GM21723 (cell line): Measurements from ENCODE around the gene TRIP6.
A peak's percentile ranks its signal among the peaks of the same experiment; 100 is the strongest.

ENCODE experiments used
- ATAC-seq: cut with Tn5 transposase; IDR thresholded peaks from one replicate; pipeline ENCODE4 v1.9.1; 2021; ENCODE audit warnings: mild to moderate bottlenecking, moderate library complexity; ENCODE audit not compliant: unreplicated experiment

TRIP6 gene

GRCh38 chr7:100873599-100874299, 6.6 kb downstream of the TRIP6 start:
- no peak for ATAC-seq

- no peak for ATAC-seq
Observed at GRCh38 chr7:100874300-100874576, 7.1 kb downstream of the TRIP6 start.

DNA sequence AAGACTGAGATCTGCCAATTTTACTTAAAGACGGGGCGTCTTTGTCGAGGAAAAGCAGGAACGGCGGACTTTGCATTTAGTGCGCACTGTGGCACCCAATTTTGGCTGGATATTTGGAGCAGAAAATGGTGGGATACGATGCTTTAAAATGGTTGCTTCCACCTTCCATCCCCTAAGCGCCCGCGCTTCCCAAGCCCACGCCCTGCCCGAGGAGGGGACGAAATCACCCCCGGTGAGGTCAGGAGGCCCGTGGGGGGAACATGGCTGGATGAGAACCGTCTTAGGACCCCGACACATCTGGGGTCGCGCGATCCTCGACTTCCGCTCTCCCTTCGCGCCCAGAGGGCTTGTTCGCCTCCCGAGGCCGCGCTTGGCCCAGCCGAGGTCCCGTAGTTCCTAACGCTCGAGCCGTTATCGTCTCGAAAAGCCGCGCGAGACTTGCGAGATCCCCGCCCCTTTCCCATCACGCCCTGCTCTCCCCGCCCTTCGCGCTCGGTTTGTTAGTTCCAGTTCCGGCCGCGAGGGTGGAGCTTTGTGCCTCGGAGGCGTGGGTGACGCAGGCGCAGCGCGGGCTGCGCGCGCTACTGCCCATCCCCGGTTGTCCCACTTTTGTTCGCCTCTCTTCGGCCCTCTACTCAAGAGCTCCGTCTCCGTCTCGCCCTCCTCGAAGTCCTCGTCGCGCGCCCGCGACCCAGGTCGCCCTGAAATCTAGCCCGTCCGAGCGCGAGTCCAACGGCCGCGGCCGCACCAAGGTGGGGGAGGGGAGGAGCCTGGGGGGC, 7.6 kb downstream of the TRIP6 start, which contains the start of gene SRRT:
SRRT (plus strand) TSS at position 527 of the 779 bp plus-strand sequence. CDS start 488 bp downstream, outside the sequence.
- ATAC-seq, result peak; percentile 85

DNA sequence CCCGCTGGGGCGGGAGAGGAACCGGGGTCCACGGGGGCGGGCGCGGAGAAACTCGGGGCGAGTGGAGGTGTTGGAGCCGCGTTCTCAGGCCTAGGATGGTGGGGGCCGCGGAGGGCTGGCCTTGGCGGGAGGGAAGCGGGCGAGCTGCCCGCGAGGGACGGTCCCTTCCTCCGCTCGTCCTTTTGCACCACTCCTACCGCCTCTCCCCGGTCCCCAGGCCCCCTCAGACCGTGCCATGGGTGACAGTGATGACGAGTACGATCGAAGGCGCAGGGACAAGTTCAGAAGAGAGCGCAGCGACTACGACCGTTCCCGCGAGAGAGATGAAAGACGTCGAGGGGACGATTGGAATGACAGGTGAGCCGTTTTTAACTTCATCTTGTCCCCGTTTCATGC, 8.2 kb downstream of the TRIP6 start:
- ATAC-seq, result peak; percentile 44

DNA sequence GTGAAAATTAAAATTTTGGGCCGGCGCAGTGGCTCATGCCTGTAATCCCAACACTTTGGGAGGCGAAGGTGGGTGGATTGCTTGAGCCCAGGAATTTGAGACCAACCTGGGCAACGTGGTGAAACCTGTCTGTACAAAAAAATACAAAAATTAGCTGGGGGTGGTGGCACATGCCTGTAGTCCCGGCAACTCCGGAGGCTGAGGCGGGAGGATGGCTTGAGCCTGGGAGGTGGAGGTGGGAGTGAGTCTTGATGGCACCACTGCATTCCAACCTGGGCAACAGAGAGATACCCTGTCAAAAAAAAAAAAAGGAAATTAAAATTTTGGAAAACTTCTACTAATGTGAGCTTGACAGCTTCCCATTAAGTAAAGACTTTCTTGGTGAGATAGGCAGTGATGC, 10.8 kb downstream of the TRIP6 start:
- ATAC-seq, result no peak

DNA sequence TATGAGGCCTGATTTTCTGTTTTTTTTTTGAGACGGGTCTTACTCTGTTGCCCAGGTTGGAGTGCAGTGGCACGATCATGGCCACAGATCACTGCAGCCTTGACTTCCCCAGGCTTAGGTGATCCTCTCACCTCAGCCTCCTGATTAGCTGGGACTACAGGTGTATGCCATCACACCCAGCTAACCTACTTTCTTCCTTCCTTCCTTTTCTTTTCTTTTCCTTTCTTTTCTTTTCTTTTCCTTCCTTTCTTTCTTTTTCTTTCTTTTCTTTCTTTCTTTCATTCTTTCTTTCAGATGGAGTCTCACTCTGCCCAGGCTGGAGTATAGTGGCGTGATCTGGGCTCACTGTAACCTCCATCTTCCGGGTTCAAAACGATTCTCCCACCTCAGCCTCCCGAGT, 11.5 kb downstream of the TRIP6 start:
- ATAC-seq, result no peak

DNA sequence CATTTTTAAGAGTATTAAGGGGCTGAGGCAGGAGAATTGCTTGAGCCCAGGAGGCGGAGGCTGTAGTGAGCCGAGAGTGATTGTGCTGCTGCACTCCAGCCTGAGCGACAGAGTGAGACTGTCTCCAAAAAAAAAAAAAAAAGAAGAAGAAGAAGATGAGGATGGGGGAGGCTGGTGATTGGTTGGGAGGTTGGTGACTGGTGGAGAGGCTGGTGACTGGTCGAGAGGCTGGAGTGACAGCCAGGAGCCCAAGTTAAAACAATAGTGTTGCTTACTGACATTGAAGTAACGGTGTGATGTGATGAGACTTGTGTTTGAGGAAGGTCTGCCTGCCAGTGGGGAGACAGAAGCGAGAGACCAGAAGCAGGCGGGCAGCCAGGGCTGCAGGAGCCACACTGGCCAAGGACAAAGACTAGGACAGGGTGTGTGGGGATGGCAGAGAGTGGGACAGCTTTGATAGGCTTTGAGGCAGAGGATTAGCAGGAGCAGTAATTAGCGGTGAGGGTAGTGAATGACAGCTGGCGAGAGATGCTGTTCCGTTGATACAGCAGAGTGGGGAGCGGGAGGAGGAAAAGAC, 12.6 kb downstream of the TRIP6 start:
- no peak for ATAC-seq

DNA sequence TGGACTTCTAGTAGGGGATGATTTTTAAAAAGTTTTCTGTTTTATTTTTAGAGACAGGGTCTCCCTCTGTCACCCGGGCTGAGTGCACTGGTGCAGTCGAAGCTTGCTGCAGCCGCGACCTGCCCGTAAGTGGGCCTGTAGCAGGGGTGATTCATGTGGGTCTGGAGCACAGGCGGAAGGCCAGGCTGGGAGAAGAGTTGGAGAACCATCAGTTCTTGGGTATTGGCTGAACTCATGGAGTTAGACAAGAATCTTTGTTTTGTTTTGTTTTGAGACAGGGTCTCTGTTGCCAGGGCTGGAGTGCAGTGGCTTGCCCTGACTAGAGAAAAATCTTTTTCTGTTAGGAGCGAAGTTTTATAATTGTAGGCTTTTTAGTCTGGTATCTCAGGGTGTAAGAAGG, 13.5 kb downstream of the TRIP6 start:
- ATAC-seq, result no peak

DNA sequence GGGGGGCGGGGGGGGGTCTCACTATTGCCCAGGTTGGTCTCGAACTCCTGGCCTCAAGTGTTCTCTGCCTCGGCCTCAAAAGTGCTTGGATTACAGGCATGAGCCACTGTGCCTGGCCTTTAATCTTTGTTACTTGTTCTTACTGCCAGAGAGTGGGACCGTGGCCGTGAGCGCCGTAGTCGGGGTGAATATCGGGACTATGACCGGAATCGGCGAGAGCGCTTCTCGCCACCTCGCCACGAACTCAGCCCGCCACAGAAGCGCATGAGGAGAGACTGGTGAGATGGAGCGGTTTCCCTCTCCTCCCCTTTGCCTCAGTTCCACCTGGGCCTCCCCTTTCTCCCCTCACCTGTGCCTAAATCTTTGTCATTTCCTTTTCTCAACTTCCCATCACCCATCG, 13.9 kb downstream of the TRIP6 start:
- no peak for ATAC-seq

GRCh38 chr7:100882201-100882600, 15.0 kb downstream of the TRIP6 start:
- ATAC-seq, result no peak

DNA sequence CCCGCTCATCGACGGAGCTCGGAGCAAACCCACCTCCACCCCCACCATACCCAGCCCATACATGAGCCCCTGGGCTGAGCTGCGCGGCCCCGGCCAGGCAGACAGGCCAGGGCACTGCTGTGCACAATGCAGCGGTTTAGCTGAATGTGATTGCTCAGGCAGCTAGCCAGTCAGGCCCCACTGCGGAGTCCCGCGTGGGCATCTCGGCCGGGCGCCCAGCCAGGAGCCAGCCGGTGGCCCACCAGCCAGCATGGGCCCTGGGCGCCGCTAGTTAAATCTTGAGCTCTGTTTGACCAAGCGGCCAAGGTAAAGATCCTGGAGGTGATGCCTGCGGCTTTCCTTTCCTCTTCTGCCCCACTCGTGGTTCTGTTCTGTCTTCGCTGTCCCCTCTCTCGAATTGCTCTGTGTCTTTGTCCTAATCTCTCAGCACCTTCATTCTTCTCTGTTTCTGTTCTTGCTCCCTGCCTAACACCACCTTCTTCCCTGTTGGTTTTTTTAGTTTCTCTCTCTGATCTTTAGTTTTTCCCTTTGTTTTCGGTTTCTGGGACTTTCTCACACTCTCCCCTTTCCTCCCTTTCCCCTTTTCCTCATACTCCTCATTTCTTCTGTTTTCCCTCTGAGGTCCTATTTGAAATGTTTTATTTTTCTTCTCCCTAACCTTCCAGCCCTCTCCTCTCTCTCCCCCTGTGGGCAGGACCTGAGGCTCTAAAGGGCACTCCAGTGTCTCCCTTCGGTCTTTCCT, 15.8 kb downstream of the TRIP6 start:
- no peak for ATAC-seq

DNA sequence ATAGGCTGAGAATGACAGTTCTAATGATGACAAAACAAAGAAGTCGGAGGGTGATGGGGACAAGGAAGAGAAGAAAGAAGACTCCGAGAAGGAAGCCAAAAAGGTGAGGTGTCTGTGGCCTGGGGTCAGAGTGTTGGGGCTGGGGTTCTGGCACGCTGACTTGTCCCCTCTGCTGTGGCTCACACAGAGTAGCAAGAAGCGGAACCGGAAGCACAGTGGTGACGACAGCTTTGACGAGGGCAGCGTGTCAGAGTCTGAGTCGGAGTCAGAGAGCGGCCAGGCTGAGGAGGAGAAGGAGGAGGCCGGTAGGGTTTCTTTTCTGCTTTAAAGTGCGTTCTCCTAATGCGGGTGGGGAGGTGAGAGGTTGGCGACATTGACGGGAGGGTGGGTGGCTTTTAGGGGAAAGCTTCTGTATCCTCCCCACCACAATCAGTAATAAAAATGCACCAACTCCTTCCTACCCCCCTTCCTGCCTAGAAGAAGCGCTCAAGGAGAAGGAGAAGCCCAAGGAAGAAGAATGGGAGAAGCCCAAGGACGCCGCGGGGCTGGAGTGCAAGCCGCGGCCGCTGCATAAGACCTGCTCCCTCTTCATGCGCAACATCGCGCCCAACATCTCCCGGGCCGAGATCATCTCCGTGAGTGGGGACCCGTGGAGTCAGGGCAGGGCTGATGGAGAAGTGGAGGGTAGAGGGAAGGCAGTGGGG, 17.7 kb downstream of the TRIP6 start:
- ATAC-seq, result no peak

DNA sequence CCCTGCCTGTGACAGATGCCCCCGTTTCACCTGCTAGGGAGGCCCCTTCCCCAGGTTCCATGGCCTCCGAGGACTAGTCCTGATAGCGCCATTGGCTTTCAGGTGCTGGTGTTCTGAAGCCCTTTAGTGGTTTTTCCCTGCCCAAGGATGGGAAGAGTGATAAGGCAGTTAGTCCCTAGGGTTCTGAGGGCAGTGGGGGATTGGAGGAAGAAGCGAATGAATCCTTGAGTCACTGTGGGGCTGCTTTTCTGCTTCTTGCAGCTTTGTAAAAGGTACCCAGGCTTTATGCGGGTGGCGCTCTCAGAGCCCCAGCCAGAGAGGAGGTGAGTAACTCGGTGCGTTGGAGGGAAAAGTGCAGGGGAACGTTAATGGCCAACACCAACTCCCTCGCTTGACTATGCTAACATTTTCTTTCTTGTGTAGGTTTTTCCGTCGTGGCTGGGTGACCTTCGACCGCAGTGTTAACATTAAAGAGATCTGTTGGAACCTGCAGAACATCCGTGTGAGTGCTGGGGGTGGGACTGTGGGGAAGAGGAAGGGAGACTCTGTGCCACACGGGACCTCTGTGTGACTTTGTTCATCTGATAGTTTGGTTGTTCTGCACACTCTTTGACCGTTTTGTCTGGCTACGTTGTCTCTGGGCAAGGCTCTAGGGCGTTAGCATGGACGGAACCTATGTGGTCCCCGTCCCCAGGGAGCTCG, 18.4 kb downstream of the TRIP6 start:
- no peak for ATAC-seq

- ATAC-seq, result no peak
Observed at GRCh38 chr7:100886142-100886935, 19.2 kb downstream of the TRIP6 start.

DNA sequence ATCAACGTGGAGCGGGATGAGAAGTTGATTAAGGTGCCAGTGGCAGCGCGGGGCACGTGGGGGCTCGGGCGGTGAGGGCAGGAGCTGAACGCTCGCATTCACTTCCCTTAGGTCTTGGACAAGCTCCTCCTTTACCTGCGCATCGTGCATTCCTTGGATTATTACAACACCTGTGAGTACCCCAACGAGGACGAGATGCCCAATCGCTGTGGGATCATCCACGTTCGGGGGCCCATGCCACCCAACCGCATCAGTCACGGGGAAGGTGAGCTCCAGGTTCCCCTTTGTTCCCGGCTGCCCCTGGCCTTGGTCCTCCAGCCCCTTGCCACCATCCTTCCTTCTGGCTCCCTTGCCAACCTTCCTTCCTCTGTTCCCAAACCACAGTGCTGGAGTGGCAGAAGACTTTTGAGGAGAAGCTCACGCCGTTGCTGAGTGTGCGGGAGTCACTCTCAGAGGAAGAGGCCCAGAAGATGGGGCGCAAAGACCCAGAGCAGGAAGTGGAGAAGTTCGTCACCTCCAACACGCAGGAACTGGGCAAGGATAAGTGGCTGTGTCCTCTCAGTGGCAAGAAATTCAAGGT, 19.8 kb downstream of the TRIP6 start:
- ATAC-seq, result no peak

DNA sequence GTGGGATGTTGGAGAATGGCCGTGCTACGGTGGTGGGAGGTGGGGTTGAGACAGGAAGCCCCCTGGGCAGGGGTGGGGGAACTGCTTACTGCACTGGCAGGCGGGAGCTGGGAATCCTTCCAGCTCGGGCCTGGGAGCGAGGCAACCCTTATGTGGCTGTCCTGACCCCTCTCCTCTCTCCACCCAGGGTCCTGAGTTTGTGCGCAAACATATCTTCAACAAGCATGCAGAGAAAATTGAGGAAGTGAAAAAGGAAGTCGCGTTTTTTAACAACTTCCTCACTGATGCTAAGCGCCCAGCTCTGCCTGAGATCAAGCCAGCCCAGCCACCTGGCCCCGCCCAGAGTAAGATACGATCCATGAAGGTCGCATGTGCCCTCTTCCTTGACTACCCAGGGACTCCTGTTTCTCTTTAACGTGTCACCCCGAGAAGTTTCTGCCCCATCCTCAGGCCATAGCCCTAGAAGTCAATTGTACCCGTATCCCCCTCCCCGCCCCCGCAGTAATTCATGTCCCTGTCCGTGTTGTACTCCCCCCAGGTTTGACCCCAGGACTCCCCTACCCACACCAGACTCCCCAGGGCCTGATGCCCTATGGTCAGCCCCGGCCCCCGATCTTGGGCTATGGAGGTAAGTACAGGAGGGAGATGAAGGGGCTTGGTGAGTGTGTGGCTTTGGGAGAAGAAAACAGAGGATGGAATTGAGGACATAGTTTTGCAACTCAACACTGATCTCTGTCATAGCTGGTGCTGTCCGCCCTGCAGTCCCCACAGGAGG, 20.5 kb downstream of the TRIP6 start:
- peak; percentile 41 for ATAC-seq

DNA sequence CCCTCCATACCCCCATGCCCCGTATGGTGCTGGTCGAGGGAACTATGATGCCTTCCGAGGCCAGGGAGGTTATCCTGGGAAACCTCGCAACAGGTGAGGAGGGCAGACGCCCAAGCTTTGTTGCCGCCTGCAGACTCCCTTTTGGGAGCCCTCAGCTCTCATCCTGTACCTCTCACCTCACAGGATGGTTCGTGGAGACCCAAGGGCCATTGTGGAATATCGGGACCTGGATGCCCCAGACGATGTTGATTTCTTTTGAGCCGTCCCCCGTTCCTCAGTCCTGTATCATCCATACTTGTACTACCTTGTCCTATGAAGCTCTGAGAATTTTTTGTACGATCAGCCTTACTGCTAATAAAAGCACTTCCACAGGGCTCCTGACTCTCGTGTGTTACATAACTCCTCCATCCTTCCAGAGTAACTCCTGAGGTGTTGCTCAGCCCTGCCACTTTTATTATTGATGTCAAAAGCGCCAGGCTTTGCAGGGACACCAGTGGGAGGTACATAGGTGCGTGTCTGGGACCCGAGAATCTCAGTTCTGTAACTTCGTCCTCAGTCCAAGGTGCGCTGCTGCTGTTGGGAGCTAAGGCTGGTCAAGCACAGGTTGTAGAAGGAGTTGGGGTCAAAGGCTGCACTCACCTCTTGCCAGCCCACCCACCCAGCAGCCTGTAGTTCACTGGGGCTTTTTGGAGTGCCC, 21.3 kb downstream of the TRIP6 start:
- no peak for ATAC-seq
